K562 (cell line): ENCODE data around the gene SAT1.
A peak's percentile ranks its signal among the peaks of the same experiment; 100 is the strongest.

ENCODE experiments used
- ERF ChIP-seq: fragments of 450-650 bp; formaldehyde crosslinking; IDR thresholded peaks from 2 replicates; pipeline ENCODE4 v1.4.0; 2020; ENCODE audit warnings: mild to moderate bottlenecking, mixed read lengths
- MAX ChIP-seq: sonication (generic); formaldehyde crosslinking; IDR thresholded peaks from 2 replicates; pipeline ENCODE4 v1.9.0; 2022; ENCODE audit warnings: mild to moderate bottlenecking, missing genetic modification reagents
- MYC ChIP-seq, 2 experiments: fragments of 250-450 bp in 1 of 2; sonication (Bioruptor Pico) in 1 of 2; IDR thresholded peaks; 2 replicates each; pipeline versions ENCODE4 v1.5.1 to v1.6.1; 2012 to 2021; ENCODE audit warnings: low read depth in 2 of 2, borderline replicate concordance in 1 of 2, improper control_type of control experiment in 1 of 2, low read length in 1 of 2, mild to moderate bottlenecking in 1 of 2, moderate library complexity in 1 of 2
- POLR2A ChIP-seq: fragments of 450-650 bp; conservative IDR thresholded peaks from 2 replicates; pipeline ENCODE4 v1.6.1; 2016
- TAF1 ChIP-seq: IDR thresholded peaks from 2 replicates; pipeline ENCODE4 v1.6.1; 2011; ENCODE audit warnings: mild to moderate bottlenecking, low read length, moderate library complexity; ENCODE audit not compliant: insufficient read depth, control insufficient read depth, severe bottlenecking; ENCODE audit errors: extremely low read depth
- TBP ChIP-seq: optimal IDR thresholded peaks from 2 replicates; pipeline ENCODE3; 2011; ENCODE audit warnings: low read depth, low read length, improper control_type of control experiment
- TCF7 ChIP-seq: sonication (generic); IDR thresholded peaks from 2 replicates; pipeline ENCODE4 v1.6.1; 2016; ENCODE audit warnings: antibody characterized with exemption, borderline replicate concordance
- WHSC1 ChIP-seq: IDR thresholded peaks from one replicate; pipeline ENCODE4 v1.6.1; 2012; ENCODE audit warnings: low read length, control low read depth, inconsistent platforms
- TF ChIP-seq, protein P1 (sequence below): fragments of 450-650 bp; IDR thresholded peaks from 2 replicates; pipeline ENCODE4 v1.6.1; 2016; ENCODE audit warnings: antibody characterized with exemption
- TF ChIP-seq, protein P2 (sequence below), 3 experiments: IDR thresholded peaks in 2 of 3; conservative IDR thresholded peaks in 1 of 3; 2 replicates each; pipeline ENCODE4 v1.5.1; 2011 to 2012; ENCODE audit warnings: low read length in 3 of 3, mild to moderate bottlenecking in 3 of 3, control low read depth in 2 of 3, improper control_type of control experiment in 1 of 3, inconsistent platforms in 1 of 3, low read depth in 1 of 3, mixed read lengths in 1 of 3, moderate library complexity in 1 of 3; ENCODE audit not compliant: insufficient read depth in 2 of 3
- TF ChIP-seq, protein P3 (sequence below): sonication (generic); formaldehyde crosslinking; IDR thresholded peaks from 2 replicates; pipeline ENCODE4 v1.8.1; 2023; ENCODE audit warnings: mild to moderate bottlenecking, missing genetic modification reagents

GRCh38 chrX:23779025-23779424 is 3.9 kb upstream of the SAT1 start:
- TF ChIP-seq POLR2A, result no peak
- TF ChIP-seq, protein P1, sequence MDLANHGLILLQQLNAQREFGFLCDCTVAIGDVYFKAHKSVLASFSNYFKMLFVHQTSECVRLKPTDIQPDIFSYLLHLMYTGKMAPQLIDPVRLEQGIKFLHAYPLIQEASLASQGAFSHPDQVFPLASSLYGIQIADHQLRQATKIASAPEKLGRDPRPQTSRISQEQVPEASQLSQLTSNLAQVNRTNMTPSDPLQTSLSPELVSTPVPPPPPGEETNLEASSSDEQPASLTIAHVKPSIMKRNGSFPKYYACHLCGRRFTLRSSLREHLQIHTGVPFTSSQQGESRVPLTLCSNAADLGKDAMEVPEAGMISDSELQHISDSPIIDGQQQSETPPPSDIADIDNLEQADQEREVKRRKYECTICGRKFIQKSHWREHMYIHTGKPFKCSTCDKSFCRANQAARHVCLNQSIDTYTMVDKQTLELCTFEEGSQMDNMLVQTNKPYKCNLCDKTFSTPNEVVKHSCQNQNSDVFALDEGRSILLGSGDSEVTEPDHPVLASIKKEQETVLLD, result no peak
- no peak for TF ChIP-seq TBP
- TF ChIP-seq, protein P2, sequence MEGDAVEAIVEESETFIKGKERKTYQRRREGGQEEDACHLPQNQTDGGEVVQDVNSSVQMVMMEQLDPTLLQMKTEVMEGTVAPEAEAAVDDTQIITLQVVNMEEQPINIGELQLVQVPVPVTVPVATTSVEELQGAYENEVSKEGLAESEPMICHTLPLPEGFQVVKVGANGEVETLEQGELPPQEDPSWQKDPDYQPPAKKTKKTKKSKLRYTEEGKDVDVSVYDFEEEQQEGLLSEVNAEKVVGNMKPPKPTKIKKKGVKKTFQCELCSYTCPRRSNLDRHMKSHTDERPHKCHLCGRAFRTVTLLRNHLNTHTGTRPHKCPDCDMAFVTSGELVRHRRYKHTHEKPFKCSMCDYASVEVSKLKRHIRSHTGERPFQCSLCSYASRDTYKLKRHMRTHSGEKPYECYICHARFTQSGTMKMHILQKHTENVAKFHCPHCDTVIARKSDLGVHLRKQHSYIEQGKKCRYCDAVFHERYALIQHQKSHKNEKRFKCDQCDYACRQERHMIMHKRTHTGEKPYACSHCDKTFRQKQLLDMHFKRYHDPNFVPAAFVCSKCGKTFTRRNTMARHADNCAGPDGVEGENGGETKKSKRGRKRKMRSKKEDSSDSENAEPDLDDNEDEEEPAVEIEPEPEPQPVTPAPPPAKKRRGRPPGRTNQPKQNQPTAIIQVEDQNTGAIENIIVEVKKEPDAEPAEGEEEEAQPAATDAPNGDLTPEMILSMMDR (IDR thresholded peaks at IDR 0.05 in 2 of 3, conservative IDR thresholded peaks at IDR 0.05 in 1 of 3; ENCODE audit: insufficient read depth in 2 of 3, low read depth in 1 of 3, low read length in 3 of 3), result peak in 1 of 3 experiments; percentile 28; a peak in 2 of 6 replicates
- TF ChIP-seq MYC (IDR thresholded peaks at IDR 0.05; ENCODE audit: low read depth, low read length), result no peak
- no peak for TF ChIP-seq MYC (CRISPR knock-in tag; IDR thresholded peaks at IDR 0.05; ENCODE audit: borderline replicate concordance, low read depth)
- no peak for TF ChIP-seq WHSC1
- no peak for TF ChIP-seq ERF (CRISPR knock-in tag)
- no peak for TF ChIP-seq TAF1
- TF ChIP-seq, protein P3, sequence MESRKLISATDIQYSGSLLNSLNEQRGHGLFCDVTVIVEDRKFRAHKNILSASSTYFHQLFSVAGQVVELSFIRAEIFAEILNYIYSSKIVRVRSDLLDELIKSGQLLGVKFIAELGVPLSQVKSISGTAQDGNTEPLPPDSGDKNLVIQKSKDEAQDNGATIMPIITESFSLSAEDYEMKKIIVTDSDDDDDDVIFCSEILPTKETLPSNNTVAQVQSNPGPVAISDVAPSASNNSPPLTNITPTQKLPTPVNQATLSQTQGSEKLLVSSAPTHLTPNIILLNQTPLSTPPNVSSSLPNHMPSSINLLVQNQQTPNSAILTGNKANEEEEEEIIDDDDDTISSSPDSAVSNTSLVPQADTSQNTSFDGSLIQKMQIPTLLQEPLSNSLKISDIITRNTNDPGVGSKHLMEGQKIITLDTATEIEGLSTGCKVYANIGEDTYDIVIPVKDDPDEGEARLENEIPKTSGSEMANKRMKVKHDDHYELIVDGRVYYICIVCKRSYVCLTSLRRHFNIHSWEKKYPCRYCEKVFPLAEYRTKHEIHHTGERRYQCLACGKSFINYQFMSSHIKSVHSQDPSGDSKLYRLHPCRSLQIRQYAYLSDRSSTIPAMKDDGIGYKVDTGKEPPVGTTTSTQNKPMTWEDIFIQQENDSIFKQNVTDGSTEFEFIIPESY (CRISPR knock-in tag), result no peak
- no peak for TF ChIP-seq TCF7
- TF ChIP-seq MAX (CRISPR knock-in tag), result no peak
